Hematopoietic multipotent progenitor cell (in vitro differentiated cells): Measurements from ENCODE around the gene UBASH3A. TPM values are rescaled to one million over a fixed set of nuclear protein-coding genes. Genes with fewer than 3 reads are reported as not detected.

Experiments used
- DNase-seq, 3 donors: peaks; one replicate each; pipeline ENCODE4 v3.0.0-alpha.2; 2011 to 2015; ENCODE audit warnings: low read depth in 2 of 3, low spot score in 2 of 3
- total RNA-seq: library from RNA; depleted of rRNA; stranded (reverse); fragments of >200 nt; gene quantifications from one replicate; pipeline ENCODE4 v1.2.3, GENCODE V29; 2012

Gene UBASH3A
- 1.6 TPM for total RNA-seq

GRCh38 chr21:42403611-42404231 is at the start of gene UBASH3A:
TSS of gene UBASH3A (plus strand) at chr21:42403902. CDS start at chr21:42403946, 44 bp downstream.
- DNase-seq: peak in 1 of 3 donors; percentile 32

GRCh38 chr21:42356046-42356445 is 47.7 kb upstream of the UBASH3A start:
- no peak for DNase-seq

DNA sequence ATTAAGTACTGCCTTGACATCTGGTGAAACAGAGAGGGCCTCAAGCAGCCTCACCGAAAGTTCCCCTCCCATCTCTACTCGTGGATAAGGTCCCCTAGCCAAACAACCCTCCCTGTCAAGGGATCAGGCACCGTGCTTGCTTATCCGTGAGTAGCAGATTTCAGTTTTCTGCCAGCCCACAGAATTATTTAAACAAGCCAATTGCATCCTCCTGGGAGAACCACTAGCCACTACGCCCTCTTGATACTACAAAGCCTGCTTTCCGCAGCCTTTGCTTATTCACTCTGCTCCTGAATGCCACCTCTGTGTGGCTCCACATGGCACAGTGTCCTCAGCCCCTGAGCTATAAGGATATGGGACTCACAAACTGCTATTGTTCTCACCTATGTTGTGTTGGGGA is 47.1 kb upstream of the UBASH3A start:
- no peak for DNase-seq

GRCh38 chr21:42357307-42357706 is 46.4 kb upstream of the UBASH3A start:
- no peak for DNase-seq

DNA sequence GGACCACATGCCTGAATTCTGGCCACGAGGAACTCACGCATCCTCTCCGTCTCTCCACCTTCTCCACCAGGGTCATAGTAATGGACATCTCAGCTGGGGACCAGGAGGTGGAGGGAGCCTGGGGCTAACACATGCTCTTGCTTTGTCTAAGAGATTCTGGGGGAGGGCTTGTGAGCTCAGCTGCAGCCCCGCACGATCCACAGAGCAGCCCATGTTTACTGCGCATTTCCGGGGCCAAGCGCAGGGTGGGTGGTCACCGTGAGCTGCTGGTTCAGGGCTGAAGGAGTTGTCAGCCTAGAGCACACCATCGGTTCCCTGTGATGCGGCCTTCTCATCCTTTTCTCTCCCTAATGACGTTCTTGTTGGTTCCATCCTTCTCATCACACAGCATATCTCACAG is 45.4 kb upstream of the UBASH3A start:
- DNase-seq: no peak

DNA sequence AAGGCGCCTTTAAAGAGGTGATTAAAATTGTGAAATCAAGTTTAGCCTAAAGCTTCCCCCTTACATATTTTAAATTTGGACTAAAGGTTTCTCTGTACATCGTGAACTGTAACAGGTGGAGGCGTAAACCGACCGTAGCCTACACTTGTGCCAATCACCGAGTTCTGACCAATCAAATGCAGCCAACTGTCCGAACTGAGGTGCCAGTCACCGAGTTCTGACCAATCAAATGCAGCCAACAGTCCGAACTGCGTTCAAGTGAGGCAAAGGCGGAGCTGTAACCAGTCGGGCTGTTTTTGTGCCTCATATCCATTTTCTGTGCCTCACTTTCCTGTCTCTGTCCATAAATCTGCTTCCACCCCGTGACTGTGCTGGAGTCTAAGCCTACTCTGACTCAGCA is 44.8 kb upstream of the UBASH3A start:
- no peak for DNase-seq

GRCh38 chr21:42360317-42360716 is 43.4 kb upstream of the UBASH3A start:
- DNase-seq: no peak

DNA sequence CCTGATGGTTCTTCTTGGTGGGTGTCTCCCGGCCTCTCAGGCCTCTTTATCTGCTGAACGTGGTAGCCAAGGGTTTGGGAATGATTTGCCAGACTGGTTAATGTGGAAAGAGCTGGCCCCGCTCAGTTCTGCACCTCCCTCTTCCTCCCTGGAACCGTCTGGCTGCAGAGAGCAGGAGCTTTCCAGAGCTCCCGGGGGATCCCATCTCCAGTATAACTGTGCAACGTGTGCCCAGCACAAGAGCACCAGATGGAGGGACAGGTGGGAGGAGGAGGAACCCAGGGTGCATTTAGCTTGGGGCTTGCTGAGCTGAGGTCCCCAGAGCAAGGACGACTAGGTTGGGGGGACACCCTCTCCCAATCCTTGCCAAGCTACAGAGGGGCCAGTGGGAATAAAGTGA is 42.4 kb upstream of the UBASH3A start:
- DNase-seq: no peak

DNA sequence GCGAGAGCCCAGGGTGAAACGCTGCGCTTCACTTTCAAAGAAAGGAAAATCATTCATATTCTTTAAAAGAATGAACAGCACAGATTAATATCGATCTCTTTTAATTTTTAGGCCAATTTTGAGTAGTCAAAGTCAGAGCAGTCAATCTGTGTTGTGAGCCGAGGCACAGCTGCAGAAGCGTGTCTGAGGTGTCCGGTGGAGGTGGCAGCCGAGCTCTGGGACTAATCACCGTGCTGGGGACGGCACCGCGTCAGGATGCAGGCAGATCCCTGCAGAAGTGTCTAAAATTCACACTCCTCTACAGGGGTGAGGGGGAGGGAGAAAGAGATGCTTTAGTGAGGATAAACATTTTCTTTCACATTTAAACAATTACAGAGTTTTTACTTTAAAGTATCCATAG is 41.5 kb upstream of the UBASH3A start:
- DNase-seq: no peak

GRCh38 chr21:42362700-42363099 is 41.0 kb upstream of the UBASH3A start:
- no peak for DNase-seq

- DNase-seq: no peak
Measured at GRCh38 chr21:42363312-42363711, 40.4 kb upstream of the UBASH3A start.

GRCh38 chr21:42364304-42364865 is 39.3 kb upstream of the UBASH3A start:
- DNase-seq: peak in 1 of 3 donors; percentile 41

DNA sequence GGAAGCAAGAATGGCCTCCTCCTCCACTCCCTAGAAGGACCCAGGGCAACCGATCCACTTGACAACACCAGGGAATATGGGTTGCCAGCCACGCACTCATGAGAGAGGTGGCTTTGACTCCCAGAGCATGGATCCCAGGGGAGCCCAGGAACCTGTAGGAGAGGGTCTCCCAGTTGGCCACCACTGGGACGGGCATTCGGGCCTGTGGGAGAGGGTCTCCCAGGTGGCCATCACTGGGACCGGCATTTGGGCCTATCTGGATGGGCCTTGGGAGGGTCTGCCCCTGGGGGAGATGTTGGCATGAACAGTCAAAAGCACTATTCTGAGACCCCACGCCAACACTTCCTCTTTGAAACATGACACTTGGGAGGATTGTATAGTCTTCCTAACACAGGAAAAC is 37.9 kb upstream of the UBASH3A start:
- no peak for DNase-seq

DNA sequence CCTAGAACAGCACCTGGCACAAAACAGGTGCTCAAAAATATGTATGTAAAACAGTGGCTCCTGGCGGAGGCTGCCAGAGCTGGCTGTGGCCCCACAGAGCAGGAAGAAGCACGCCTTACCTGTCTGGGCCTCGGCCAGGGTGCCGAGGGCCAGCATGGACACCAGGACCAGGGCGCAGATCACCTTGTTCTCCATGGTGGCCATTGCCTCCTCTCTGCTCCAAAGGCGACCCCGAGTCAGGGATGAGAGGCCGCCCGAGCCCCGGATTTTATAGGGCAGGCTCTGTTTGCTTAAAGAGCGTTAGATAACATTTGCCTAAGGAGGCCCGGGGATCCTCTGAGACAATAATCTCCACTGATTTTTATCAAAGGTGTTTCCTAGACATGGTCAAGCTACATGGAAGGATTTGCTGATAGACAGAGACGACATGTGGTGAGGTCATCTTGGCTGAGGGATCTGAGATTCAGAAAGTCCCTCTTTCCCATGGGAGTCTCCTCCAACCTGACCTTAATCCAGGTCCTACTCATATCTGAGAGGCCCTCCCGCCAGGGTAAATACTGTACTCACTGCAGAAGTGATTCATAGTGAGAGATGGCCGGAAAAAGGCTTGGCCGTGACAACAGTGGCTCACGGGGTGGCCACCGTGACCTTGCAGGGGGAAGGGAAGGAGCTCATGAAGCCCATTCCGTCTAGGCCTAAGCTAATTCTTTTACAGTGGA is 37.3 kb upstream of the UBASH3A start, which contains the start of gene TFF1:
TFF1 (minus strand) TSS at position 244 of the 719 bp plus-strand sequence; CDS start at position 204, 40 bp downstream.
- no peak for DNase-seq

DNA sequence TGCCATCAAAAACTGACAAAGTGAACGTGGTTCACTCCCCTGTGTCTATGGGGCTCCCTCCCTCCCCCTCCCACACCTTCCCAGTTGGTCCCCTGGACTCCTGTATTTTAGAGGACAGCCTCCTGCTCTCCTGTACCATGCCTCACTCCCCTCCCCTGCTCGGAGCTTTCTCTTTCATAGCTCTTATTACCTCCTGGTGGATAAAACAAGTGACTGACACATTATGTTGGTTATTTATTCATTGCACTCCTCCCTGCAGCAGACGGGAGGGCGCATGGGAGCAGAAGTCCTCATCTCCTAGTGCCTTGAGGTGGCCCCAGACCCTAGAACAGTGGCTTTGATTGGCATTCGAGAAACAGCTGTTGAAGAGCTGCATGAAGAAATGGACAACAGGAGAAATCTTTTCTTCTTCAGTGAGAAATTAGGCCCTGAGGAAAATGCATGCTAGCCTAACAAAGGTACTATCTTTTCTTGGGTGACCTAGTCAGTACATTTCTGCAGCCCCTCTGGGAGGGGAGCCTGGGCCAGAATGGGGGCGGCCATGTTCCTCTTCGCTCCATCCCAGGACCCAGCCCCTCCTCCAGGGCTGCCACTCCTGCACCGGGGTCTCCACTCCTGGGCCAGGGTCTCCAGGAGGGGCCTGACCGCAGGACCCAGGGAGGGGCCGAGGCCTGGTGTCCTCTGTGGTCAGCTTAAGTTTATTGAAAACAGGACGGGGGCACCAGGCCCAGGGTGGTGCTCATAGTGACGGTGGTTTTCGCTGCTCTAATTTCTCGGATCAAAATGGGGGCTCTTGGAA is 36.1 kb upstream of the UBASH3A start:
- DNase-seq: no peak

GRCh38 chr21:42369821-42370220 is 33.9 kb upstream of the UBASH3A start:
- no peak for DNase-seq

GRCh38 chr21:42370894-42371654 is 32.6 kb upstream of the UBASH3A start:
- no peak for DNase-seq

GRCh38 chr21:42373196-42373907 is 30.4 kb upstream of the UBASH3A start:
- DNase-seq: no peak

- DNase-seq: no peak
Measured at GRCh38 chr21:42373908-42374455, 29.7 kb upstream of the UBASH3A start.

DNA sequence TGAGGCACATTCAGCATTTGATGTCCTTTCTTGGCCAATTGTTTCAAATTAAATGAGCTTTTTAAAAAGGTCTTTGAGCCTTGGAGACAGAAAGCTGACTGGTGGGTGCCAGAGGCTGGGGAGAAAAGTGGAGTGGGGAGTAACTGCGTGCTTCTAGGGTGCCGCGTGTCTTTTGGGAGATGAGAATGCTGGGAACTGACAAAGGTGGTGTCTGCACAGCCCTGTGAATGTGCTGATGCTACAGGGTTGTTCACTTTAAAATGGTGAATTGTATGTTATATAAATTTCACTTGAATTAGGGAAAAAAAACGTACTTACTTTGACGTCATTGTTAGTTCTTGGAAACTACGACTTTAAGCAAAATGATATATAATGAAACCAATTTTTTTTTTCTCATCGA is 29.2 kb upstream of the UBASH3A start:
- no peak for DNase-seq
